ENCODE measurements around the gene GPR33.
"Not testable (repeated sequence)": the region's sequence is repeated elsewhere in the genome, so short reads cannot be mapped to it uniquely, and the experiment has no call there.

The GPR33 gene

GRCh38 chr14:31487886-31488285 is at the start of gene GPR33:
GPR33 (minus strand) TSS chr14:31488039; CDS start chr14:31483965, 4,074 bp downstream.
- DNase-seq, result no peak

GRCh38 chr14:31536201-31536960 is 48.5 kb upstream of the GPR33 start:
- no peak for DNase-seq

- no peak for DNase-seq
These were observed 42.3 kb upstream of the GPR33 start for GRCh38 chr14:31530136-31530535.

- DNase-seq, result no peak
These were observed 41.2 kb upstream of the GPR33 start for GRCh38 chr14:31529053-31529452.

- DNase-seq, result no peak
These were observed 39.7 kb upstream of the GPR33 start for GRCh38 chr14:31527546-31527945.

GRCh38 chr14:31527087-31527486 is 39.2 kb upstream of the GPR33 start:
- DNase-seq, result no peak

- DNase-seq, result no peak
These were observed 23.0 kb upstream of the GPR33 start for GRCh38 chr14:31510855-31511254.

- peak; percentile 61 for DNase-seq
These were observed 22.4 kb upstream of the GPR33 start for GRCh38 chr14:31510222-31510621.

GRCh38 chr14:31508135-31508534 is 20.3 kb upstream of the GPR33 start:
- no peak for DNase-seq

- DNase-seq, result no peak
These were observed 17.6 kb upstream of the GPR33 start for GRCh38 chr14:31505411-31505810.

- DNase-seq, result no peak
These were observed 14.0 kb upstream of the GPR33 start for GRCh38 chr14:31501870-31502269.

- no peak for DNase-seq
These were observed 5.1 kb upstream of the GPR33 start for GRCh38 chr14:31492759-31493498.

GRCh38 chr14:31489691-31490090 is 1.9 kb upstream of the GPR33 start:
- DNase-seq, result no peak

GRCh38 chr14:31486764-31487163 is 1.1 kb downstream of the GPR33 start:
- DNase-seq, result no peak

- DNase-seq, result no peak
These were observed 3.1 kb downstream of the GPR33 start for GRCh38 chr14:31484754-31485153.

GRCh38 chr14:31480156-31480555 is 7.7 kb downstream of the GPR33 start:
- DNase-seq, result no peak

- DNase-seq, result no peak
These were observed 8.8 kb downstream of the GPR33 start for GRCh38 chr14:31479027-31479426.

GRCh38 chr14:31477248-31477647 is 10.6 kb downstream of the GPR33 start:
- no peak for DNase-seq

GRCh38 chr14:31476131-31476866 is 11.5 kb downstream of the GPR33 start:
- no peak for DNase-seq

- no peak for DNase-seq
These were observed 21.3 kb downstream of the GPR33 start for GRCh38 chr14:31466554-31466953.

- no peak for DNase-seq
These were observed 22.7 kb downstream of the GPR33 start for GRCh38 chr14:31465111-31465510.

GRCh38 chr14:31462450-31462849 is 25.4 kb downstream of the GPR33 start:
- DNase-seq, result not testable (repeated sequence)

- no peak for DNase-seq
These were observed 26.3 kb downstream of the GPR33 start for GRCh38 chr14:31461545-31461944.

Measured in NCI-H524 treated with DMSO at 0.1 percent for 48 hours (cell line).